Heart right ventricle (tissue), 16 donors: ENCODE measurements around the gene HSPB8. TPM values are rescaled to one million over a fixed set of nuclear protein-coding genes. Genes with fewer than 3 reads are reported as not detected.

ENCODE experiments used
- ATAC-seq, 8 donors: fragments of 200-7000 bp; cut with Tn5 transposase; one replicate each; pipeline ENCODE4 v1.9.1; 2020; ENCODE audit warnings: mild to moderate bottlenecking in 8 of 8, moderate library complexity in 8 of 8, moderate number of reproducible peaks in 1 of 8
- DNase-seq, 2 donors: peaks; one replicate each; pipeline ENCODE4 v3.0.0-alpha.2; 2020
- H3K27ac ChIP-seq, 10 donors: fragments of 200-600 bp; sonication (generic) in 2 of 10; one replicate each; pipeline versions ENCODE4 v1.5.0 to v1.8.0; 2020 to 2022; ENCODE audit warnings: mild to moderate bottlenecking in 3 of 10
- H3K27me3 ChIP-seq, 7 donors: fragments of 200-600 bp; one replicate each; pipeline ENCODE4 v1.8.0; 2021 to 2022; ENCODE audit warnings: mild to moderate bottlenecking in 2 of 7
- H3K36me3 ChIP-seq, 9 donors: fragments of 200-600 bp; sonication (generic) in 1 of 9; one replicate each; pipeline versions ENCODE4 v1.5.0 to v1.8.0; 2020 to 2022; ENCODE audit warnings: mild to moderate bottlenecking in 2 of 9
- H3K4me1 ChIP-seq, 9 donors: fragments of 200-600 bp; sonication (generic) in 1 of 9; one replicate each; pipeline versions ENCODE4 v1.5.0 to v1.8.0; 2020 to 2022; ENCODE audit warnings: mild to moderate bottlenecking in 4 of 9
- H3K4me3 ChIP-seq, 10 donors: fragments of 200-600 bp; sonication (generic) in 2 of 10; one replicate each; pipeline versions ENCODE4 v1.5.0 to v1.8.0; 2020 to 2022; ENCODE audit warnings: mild to moderate bottlenecking in 7 of 10, moderate library complexity in 2 of 10
- H3K9me3 ChIP-seq, 11 donors: fragments of 200-600 bp in 10 of 11; sonication (generic) in 2 of 11; one replicate each; pipeline versions ENCODE4 v1.5.0 to v1.8.0; 2013 to 2022; ENCODE audit warnings: mild to moderate bottlenecking in 2 of 11, control low read depth in 1 of 11, moderate library complexity in 1 of 11
- CTCF ChIP-seq, 9 donors: fragments of 200-600 bp; sonication (generic) in 2 of 9; IDR thresholded peaks; one replicate each; pipeline versions ENCODE4 v1.5.0 to v1.8.0; 2021 to 2022; ENCODE audit warnings: antibody characterized with exemption in 9 of 9, mild to moderate bottlenecking in 5 of 9, moderate library complexity in 1 of 9
- WGBS, 2 donors: extraction: QIAGEN DNeasy Blood & Tissue Kit; methylation state at CpG; one replicate each; pipeline ENCODE4 v1.1.7; 2013; ENCODE audit warnings: inconsistent platforms in 1 of 2; 5-methylcytosine and 5-hydroxymethylcytosine counted together
- intact Hi-C, 10 donors: fragments of 100-400 bp; cut with DNase I; formaldehyde crosslinking; loops; one replicate each; pipeline versions ENCODE4 v1.11.1 to v1.14.2; 2022
- polyA plus RNA-seq, 2 donors: library from polyadenylated mRNA; stranded (reverse); fragments of 200-250 nt; gene quantifications; one replicate each; pipeline ENCODE4 v1.2.3, GENCODE V29; 2013
- total RNA-seq, 10 donors: library from RNA; stranded (reverse); fragmentation: NEBNext Ultra II Directional in 3 of 10; extraction: Animal tissue kit (Norgen Biotek cat#: 25700) in 3 of 10; gene quantifications; one replicate each; pipeline versions ENCODE4 v1.2.1 to v1.2.4, GENCODE V29; 2021 to 2023
- donor health status: Arrhythmogenic right ventricular cardiomyopathy.
- donor health status: ischemic (EF 13 %, LVEDD 7.1; RV severe dilation, severe dysfunction).
- donor health status: healthy with polysubstance abuse.
- donor health status: DM: no; HTN: yes; CAD: no.
- donor health status: DM: no; HTN: no; CAD: no.
- donor health status: ischemic (EF 25% LVEDD 6.9; RV normal size, moderate dysfunction).
- donor health status: ischemic (EF 25% LVEDD 5.7; RV mildly dilated, moderate dysfunction).
- donor health status: healthy.
- donor health status: DM: yes; HTN: yes; CAD: no.
- donor health status: Ischemic cardiomyopathy.
- donor health status: ischemic (EF 35%, LVEDD 5.7; RV mildly dilated, moderate dysfunction).
- donor health status: nonischemic (EF 11% LVEDD 7.7; RV severe dilation, severe dysfunction).
- donor health status: DM: yes; HTN: yes; CAD: no.
- donor health status: PGD.
- donor health status: ischemic (EF 29% LVEDD 5.4; RV normal size, mild dysfunction).
- donor health status: nonischemic (EF 23%, LVEDD 6.1; RV moderate dilation, normal function).

Gene HSPB8
- total and polyA plus RNA-seq, 12 donors: 250 to 720 (median 539) TPM

GRCh38 chr12:119201789-119202543, 23.2 kb downstream of the HSPB8 start:
- no peak overlapping the region for H3K4me3 ChIP-seq
- peaks cover 5 to 54% (median 16%) of the 10 kb centered on the region in 9 donors for H3K4me1 ChIP-seq
- no peaks in the 10 kb centered on the region for H3K9me3 ChIP-seq
- no peaks in the 10 kb centered on the region for H3K27me3 ChIP-seq
- TF ChIP-seq CTCF (IDR thresholded peaks at IDR 0.05): no peak
- ATAC-seq: no peak
- 76 to 83% methylated on average over 9 of the region's 9 CpGs for WGBS, 2 donors
- intact Hi-C loops: loop anchor here in 3 of 10 donors (2.0 to 10.0 kb wide), 4 partner anchors 51 to 213 kb away; no protein-coding TSS in a partner anchor
- no peak overlapping the region for H3K27ac ChIP-seq
- DNase-seq: no peak
- no peaks in the 10 kb centered on the region for H3K36me3 ChIP-seq

- H3K36me3 ChIP-seq: no peaks in the 10 kb centered on the region
- H3K9me3 ChIP-seq: no peaks in the 10 kb centered on the region
- peak overlapping the region in 1 of 10 donors; percentile 83 for H3K27ac ChIP-seq
- DNase-seq (no peak), ATAC-seq (no peak)
- TF ChIP-seq CTCF (IDR thresholded peaks at IDR 0.05): no peak
- no peak overlapping the region for H3K4me3 ChIP-seq
- intact Hi-C loops: loop anchor here in 3 of 10 donors (2.0 to 10.0 kb wide), 4 partner anchors 52 to 212 kb away; no protein-coding TSS in a partner anchor
- H3K27me3 ChIP-seq: no peaks in the 10 kb centered on the region
- peaks cover 5 to 59% (median 20%) of the 10 kb centered on the region in 9 donors for H3K4me1 ChIP-seq
- WGBS, 2 donors: 36 to 45% methylated on average over 2 of the region's 2 CpGs
Observed at GRCh38 chr12:119202544-119202943, 23.8 kb downstream of the HSPB8 start.

GRCh38 chr12:119204131-119204530, 25.4 kb downstream of the HSPB8 start:
- Histone ChIP-seq H3K9me3 (no peaks in the 10 kb centered on the region), H3K27me3 (no peaks in the 10 kb centered on the region), H3K4me1 (peaks cover 5 to 75% (median 31%) of the 10 kb centered on the region in 9 donors), H3K4me3 (no peak overlapping the region), H3K27ac (peak overlapping the region in 9 of 10 donors; percentile 25 to 83 (median 71)), H3K36me3 (no peaks in the 10 kb centered on the region)
- peak; percentile 59 to 80 (median 76) for ATAC-seq
- intact Hi-C loops: loop anchor here in 4 of 10 donors (2.0 to 10.0 kb wide), 4 partner anchors 15 to 211 kb away; no protein-coding TSS in a partner anchor
- peak in 1 of 2 donors; percentile 76 for DNase-seq
- no peak for TF ChIP-seq CTCF (IDR thresholded peaks at IDR 0.05)
- 7 to 13% methylated on average over 2 of the region's 2 CpGs for WGBS, 2 donors

GRCh38 chr12:119204671-119205285, 26.0 kb downstream of the HSPB8 start:
- Histone ChIP-seq H3K9me3 (no peaks in the 10 kb centered on the region), H3K27ac (peak overlapping the region in 9 of 10 donors; percentile 25 to 83 (median 71)), H3K4me1 (peaks cover 5 to 79% (median 33%) of the 10 kb centered on the region in 9 donors), H3K27me3 (no peaks in the 10 kb centered on the region), H3K4me3 (no peak overlapping the region), H3K36me3 (no peaks in the 10 kb centered on the region)
- ATAC-seq (peak in 3 of 8 donors; percentile 14 to 34 (median 21)), DNase-seq (no peak)
- 46 to 48% methylated on average over 7 of the region's 7 CpGs for WGBS, 2 donors
- intact Hi-C loops: loop anchor here in 4 of 10 donors (2.0 to 10.0 kb wide), 4 partner anchors 16 to 210 kb away; no protein-coding TSS in a partner anchor
- no peak for TF ChIP-seq CTCF (IDR thresholded peaks at IDR 0.05)
